K562 (cell line): ENCODE results near the gene RRAS. TPM values are rescaled to one million over a fixed set of nuclear protein-coding genes. Genes with fewer than 3 reads are reported as not detected.

Experiments used
- ARHGAP35 ChIP-seq: fragments of 450-650 bp; IDR thresholded peaks from 2 replicates; pipeline ENCODE4 v1.6.1; 2018; ENCODE audit not compliant: partially characterized antibody
- ARID1B ChIP-seq: fragments of 450-650 bp; IDR thresholded peaks from 2 replicates; pipeline ENCODE4 v1.6.1; 2016; ENCODE audit warnings: antibody characterized with exemption, mild to moderate bottlenecking, inconsistent platforms
- EP400 ChIP-seq: fragments of 450-650 bp; IDR thresholded peaks from 2 replicates; pipeline ENCODE4 v1.6.1; 2017; ENCODE audit warnings: antibody characterized with exemption, mild to moderate bottlenecking, moderate library complexity
- POLR2H ChIP-seq: IDR thresholded peaks from 2 replicates; pipeline ENCODE4 v1.6.1; 2016; ENCODE audit warnings: missing genetic modification characterization, low read depth, mild to moderate bottlenecking, control low read depth, missing compliant biosample characterization, moderate library complexity
- SMAD3 ChIP-seq: fragments of 450-650 bp; formaldehyde crosslinking; conservative IDR thresholded peaks from 2 replicates; pipeline ENCODE4 v1.4.0; 2020; ENCODE audit warnings: mild to moderate bottlenecking
- TAF9B ChIP-seq: fragments of 450-650 bp; IDR thresholded peaks from 2 replicates; pipeline ENCODE4 v1.6.1; 2018; ENCODE audit warnings: mild to moderate bottlenecking; ENCODE audit not compliant: partially characterized antibody
- TBL1XR1 ChIP-seq, 2 experiments: IDR thresholded peaks; 2 replicates each; pipeline ENCODE4 v1.6.1; 2012; ENCODE audit warnings: improper control_type of control experiment in 2 of 2, low read length in 2 of 2, mild to moderate bottlenecking in 1 of 2
- U2AF2 ChIP-seq: fragments of 200-400 bp; formaldehyde crosslinking; optimal IDR thresholded peaks from 2 replicates; pipeline ENCODE3; 2017; ENCODE audit warnings: low read depth, mild to moderate bottlenecking, low read length
- polyA plus RNA-seq, 8 experiments: library from polyadenylated mRNA; depleted of rRNA in 4 of 8; stranded (reverse) in 5 of 8; unstranded in 3 of 8; fragments of >200 nt; fragmentation: Nextera tagmentation in 2 of 8; fragmentation: Illumina TruSeq in 1 of 8; extraction: Ambion mirVana in 2 of 8; extraction: Trizol in 1 of 8; gene quantifications; 2 replicates each; pipeline versions ENCODE4 v1.2.1 to v1.2.3, GENCODE V29; 2011 to 2014; ENCODE audit warnings: inconsistent platforms in 1 of 8, missing spikeins in 1 of 8
- total RNA-seq, 7 experiments: library from RNA; depleted of rRNA in 6 of 7; stranded (reverse); fragments of >200 nt in 6 of 7; fragmentation: Illumina TruSeq in 2 of 7; extraction: Trizol in 2 of 7; gene quantifications; 2 replicates each; pipeline versions ENCODE4 v1.2.1 to v1.2.3, GENCODE V29; 2011 to 2021; ENCODE audit warnings: low replicate concordance in 1 of 7
- TF ChIP-seq, protein P1 (sequence below), 3 experiments: IDR thresholded peaks in 2 of 3; conservative IDR thresholded peaks in 1 of 3; 2 replicates each; pipeline ENCODE4 v1.5.1; 2011 to 2012; ENCODE audit warnings: low read length in 3 of 3, mild to moderate bottlenecking in 3 of 3, control low read depth in 2 of 3, improper control_type of control experiment in 1 of 3, inconsistent platforms in 1 of 3, low read depth in 1 of 3, mixed read lengths in 1 of 3, moderate library complexity in 1 of 3; ENCODE audit not compliant: insufficient read depth in 2 of 3
- TF ChIP-seq, protein P2 (sequence below), 2 experiments: fragments of 450-650 bp in 1 of 2; sonication (generic) in 1 of 2; formaldehyde crosslinking in 1 of 2; IDR thresholded peaks in 1 of 2; conservative IDR thresholded peaks in 1 of 2; 2 replicates each; pipeline versions ENCODE4 v1.6.1 to v1.8.1; 2016 to 2023; ENCODE audit warnings: mild to moderate bottlenecking in 2 of 2, moderate library complexity in 2 of 2, inconsistent platforms in 1 of 2, missing genetic modification reagents in 1 of 2
- TF ChIP-seq, protein P3 (sequence below): sonication (generic); formaldehyde crosslinking; IDR thresholded peaks from 2 replicates; pipeline ENCODE4 v1.8.0; 2022; ENCODE audit warnings: mild to moderate bottlenecking, missing genetic modification reagents
- TF ChIP-seq, protein P4 (sequence below): fragments of 450-650 bp; IDR thresholded peaks from 2 replicates; pipeline ENCODE4 v1.6.1; 2016; ENCODE audit warnings: borderline replicate concordance
- TF ChIP-seq, protein P5 (sequence below): fragments of 450-650 bp; formaldehyde crosslinking; IDR thresholded peaks from 2 replicates; pipeline ENCODE4 v1.4.0; 2022; ENCODE audit warnings: missing genetic modification characterization
- TF ChIP-seq, protein P6 (sequence below): fragments of 450-650 bp; formaldehyde crosslinking; IDR thresholded peaks from 2 replicates; pipeline ENCODE4 v1.4.0; 2022; ENCODE audit warnings: missing genetic modification characterization
- TF ChIP-seq, protein P7 (sequence below): fragments of 250-450 bp; sonication (Bioruptor Pico); IDR thresholded peaks from 2 replicates; pipeline ENCODE4 v1.4.0; 2020; ENCODE audit warnings: mild to moderate bottlenecking

The RRAS gene
- total and polyA plus RNA-seq, 9 of the 15 experiments (the other 6 are each of a cell fraction or from before 2014, with no cell fraction given) = 0.70 to 17.3 (median 8.2) TPM

DNA sequence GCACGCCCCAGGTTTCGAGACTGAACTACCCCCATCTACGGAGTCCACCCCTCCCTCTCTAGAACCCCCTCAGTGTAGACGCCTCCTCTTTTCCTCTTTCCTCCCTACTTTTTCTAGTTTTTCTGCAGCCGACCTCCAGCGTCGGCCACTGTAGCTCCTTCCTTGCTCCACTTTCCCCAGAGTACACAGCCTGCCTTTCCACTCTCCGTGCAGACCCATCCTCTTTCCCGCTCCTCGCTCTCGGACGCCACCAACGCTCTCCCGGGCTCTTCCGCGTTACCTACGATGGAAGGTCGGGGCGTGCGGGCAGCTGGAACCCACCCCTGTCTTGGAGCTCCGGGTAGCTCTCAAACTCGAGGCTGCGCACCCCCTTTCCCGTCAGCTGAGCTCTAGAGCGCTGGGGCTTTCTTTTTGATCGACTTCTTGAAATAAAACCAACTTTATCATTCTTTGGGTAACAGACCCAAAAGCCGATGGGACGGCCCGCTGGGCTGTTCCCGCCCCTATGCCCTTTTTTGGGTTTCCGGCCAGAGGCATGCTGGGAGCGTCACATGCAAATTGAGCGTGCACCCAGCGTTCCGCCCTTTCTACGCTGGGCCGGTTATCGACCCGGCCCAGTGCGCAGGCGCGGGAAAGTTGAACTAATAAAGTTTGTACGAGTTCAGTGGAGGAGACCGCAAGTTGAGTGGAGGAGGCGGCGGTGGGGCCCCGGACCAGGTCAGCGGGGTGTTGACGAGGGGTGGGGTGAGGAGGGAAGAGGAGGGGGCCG lies 25.6 kb upstream of the RRAS start, which contains the start of the genes BCL2L12 and IRF3 (continued):
- TF ChIP-seq POLR2H (tag) (peak; percentile 29), ARHGAP35 (peak; percentile 56), U2AF2 (no peak), EP400 (peak; percentile 82), SMAD3 (CRISPR knock-in tag) (no peak), ARID1B (peak; percentile 28; the same call in 1 of the 2 replicates), TBL1XR1 (IDR thresholded peaks at IDR 0.05; ENCODE audit: low read length in 2 of 2) (0 out of 4 replicates have a peak, but pooled peaks of 1 of the 2 experiments have one; percentile 5), TAF9B (peak; percentile 12)
- TF ChIP-seq, protein P1, sequence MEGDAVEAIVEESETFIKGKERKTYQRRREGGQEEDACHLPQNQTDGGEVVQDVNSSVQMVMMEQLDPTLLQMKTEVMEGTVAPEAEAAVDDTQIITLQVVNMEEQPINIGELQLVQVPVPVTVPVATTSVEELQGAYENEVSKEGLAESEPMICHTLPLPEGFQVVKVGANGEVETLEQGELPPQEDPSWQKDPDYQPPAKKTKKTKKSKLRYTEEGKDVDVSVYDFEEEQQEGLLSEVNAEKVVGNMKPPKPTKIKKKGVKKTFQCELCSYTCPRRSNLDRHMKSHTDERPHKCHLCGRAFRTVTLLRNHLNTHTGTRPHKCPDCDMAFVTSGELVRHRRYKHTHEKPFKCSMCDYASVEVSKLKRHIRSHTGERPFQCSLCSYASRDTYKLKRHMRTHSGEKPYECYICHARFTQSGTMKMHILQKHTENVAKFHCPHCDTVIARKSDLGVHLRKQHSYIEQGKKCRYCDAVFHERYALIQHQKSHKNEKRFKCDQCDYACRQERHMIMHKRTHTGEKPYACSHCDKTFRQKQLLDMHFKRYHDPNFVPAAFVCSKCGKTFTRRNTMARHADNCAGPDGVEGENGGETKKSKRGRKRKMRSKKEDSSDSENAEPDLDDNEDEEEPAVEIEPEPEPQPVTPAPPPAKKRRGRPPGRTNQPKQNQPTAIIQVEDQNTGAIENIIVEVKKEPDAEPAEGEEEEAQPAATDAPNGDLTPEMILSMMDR (IDR thresholded peaks at IDR 0.05 in 2 of 3, conservative IDR thresholded peaks at IDR 0.05 in 1 of 3; ENCODE audit: insufficient read depth in 2 of 3, low read depth in 1 of 3, low read length in 3 of 3) = 0 out of 6 replicates have a peak, but pooled peaks of 1 of the 3 experiments have one; percentile 15
- TF ChIP-seq, protein P2, sequence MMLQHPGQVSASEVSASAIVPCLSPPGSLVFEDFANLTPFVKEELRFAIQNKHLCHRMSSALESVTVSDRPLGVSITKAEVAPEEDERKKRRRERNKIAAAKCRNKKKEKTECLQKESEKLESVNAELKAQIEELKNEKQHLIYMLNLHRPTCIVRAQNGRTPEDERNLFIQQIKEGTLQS (IDR thresholded peaks at IDR 0.05) = no peak
- TF ChIP-seq, protein P2 (CRISPR knock-in tag; conservative IDR thresholded peaks at IDR 0.05) = peak; percentile 61; the same call in 1 of the 2 replicates
- TF ChIP-seq, protein P3, sequence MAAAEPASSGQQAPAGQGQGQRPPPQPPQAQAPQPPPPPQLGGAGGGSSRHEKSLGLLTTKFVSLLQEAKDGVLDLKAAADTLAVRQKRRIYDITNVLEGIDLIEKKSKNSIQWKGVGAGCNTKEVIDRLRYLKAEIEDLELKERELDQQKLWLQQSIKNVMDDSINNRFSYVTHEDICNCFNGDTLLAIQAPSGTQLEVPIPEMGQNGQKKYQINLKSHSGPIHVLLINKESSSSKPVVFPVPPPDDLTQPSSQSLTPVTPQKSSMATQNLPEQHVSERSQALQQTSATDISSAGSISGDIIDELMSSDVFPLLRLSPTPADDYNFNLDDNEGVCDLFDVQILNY (CRISPR knock-in tag) = no peak
- TF ChIP-seq, protein P4, sequence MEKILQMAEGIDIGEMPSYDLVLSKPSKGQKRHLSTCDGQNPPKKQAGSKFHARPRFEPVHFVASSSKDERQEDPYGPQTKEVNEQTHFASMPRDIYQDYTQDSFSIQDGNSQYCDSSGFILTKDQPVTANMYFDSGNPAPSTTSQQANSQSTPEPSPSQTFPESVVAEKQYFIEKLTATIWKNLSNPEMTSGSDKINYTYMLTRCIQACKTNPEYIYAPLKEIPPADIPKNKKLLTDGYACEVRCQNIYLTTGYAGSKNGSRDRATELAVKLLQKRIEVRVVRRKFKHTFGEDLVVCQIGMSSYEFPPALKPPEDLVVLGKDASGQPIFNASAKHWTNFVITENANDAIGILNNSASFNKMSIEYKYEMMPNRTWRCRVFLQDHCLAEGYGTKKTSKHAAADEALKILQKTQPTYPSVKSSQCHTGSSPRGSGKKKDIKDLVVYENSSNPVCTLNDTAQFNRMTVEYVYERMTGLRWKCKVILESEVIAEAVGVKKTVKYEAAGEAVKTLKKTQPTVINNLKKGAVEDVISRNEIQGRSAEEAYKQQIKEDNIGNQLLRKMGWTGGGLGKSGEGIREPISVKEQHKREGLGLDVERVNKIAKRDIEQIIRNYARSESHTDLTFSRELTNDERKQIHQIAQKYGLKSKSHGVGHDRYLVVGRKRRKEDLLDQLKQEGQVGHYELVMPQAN = peak; percentile 90
- TF ChIP-seq, protein P5, sequence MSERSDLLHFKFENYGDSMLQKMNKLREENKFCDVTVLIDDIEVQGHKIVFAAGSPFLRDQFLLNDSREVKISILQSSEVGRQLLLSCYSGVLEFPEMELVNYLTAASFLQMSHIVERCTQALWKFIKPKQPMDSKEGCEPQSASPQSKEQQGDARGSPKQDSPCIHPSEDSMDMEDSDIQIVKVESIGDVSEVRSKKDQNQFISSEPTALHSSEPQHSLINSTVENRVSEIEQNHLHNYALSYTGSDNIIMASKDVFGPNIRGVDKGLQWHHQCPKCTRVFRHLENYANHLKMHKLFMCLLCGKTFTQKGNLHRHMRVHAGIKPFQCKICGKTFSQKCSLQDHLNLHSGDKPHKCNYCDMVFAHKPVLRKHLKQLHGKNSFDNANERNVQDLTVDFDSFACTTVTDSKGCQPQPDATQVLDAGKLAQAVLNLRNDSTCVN (CRISPR knock-in tag) = peak; percentile 72; the same call in 1 of the 2 replicates
- TF ChIP-seq, protein P6, sequence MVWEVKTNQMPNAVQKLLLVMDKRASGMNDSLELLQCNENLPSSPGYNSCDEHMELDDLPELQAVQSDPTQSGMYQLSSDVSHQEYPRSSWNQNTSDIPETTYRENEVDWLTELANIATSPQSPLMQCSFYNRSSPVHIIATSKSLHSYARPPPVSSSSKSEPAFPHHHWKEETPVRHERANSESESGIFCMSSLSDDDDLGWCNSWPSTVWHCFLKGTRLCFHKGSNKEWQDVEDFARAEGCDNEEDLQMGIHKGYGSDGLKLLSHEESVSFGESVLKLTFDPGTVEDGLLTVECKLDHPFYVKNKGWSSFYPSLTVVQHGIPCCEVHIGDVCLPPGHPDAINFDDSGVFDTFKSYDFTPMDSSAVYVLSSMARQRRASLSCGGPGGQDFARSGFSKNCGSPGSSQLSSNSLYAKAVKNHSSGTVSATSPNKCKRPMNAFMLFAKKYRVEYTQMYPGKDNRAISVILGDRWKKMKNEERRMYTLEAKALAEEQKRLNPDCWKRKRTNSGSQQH (CRISPR knock-in tag) = peak; percentile 32; the same call in 1 of the 2 replicates
- TF ChIP-seq, protein P7, sequence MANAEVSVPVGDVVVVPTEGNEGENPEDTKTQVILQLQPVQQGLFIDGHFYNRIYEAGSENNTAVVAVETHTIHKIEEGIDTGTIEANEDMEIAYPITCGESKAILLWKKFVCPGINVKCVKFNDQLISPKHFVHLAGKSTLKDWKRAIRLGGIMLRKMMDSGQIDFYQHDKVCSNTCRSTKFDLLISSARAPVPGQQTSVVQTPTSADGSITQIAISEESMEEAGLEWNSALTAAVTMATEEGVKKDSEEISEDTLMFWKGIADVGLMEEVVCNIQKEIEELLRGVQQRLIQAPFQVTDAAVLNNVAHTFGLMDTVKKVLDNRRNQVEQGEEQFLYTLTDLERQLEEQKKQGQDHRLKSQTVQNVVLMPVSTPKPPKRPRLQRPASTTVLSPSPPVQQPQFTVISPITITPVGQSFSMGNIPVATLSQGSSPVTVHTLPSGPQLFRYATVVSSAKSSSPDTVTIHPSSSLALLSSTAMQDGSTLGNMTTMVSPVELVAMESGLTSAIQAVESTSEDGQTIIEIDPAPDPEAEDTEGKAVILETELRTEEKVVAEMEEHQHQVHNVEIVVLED = peak; percentile 97
